Body of pancreas (tissue), 4 donors: ENCODE data around the gene CLBA1. TPM values are rescaled to one million over a fixed set of nuclear protein-coding genes. Genes with fewer than 3 reads are reported as not detected.
"Not testable (repeated sequence)": the region's sequence is repeated elsewhere in the genome, so short reads cannot be mapped to it uniquely, and the experiment has no call there.

Experiments
- ATAC-seq: fragments of 150-250 bp; one replicate; pipeline ENCODE4 v1.9.1; 2016
- DNase-seq, 4 donors: peaks; one replicate each; pipeline ENCODE4 v3.0.0-alpha.2; 2019
- H3K27ac ChIP-seq, 4 donors: fragments of 200-600 bp; sonication (generic); 1 replicate in 3 of 4; 2 replicates in 1 of 4; pipeline versions ENCODE4 v1.5.1 to v1.6.1; 2016 to 2019; ENCODE audit warnings: mild to moderate bottlenecking in 1 of 4, mixed read lengths in 1 of 4, moderate library complexity in 1 of 4
- H3K27me3 ChIP-seq, 2 donors: fragments of 200-600 bp; sonication (generic); one replicate each; pipeline ENCODE4 v1.6.0; 2016; ENCODE audit warnings: mild to moderate bottlenecking in 1 of 2
- H3K36me3 ChIP-seq, 2 donors: fragments of 200-600 bp; sonication (generic); replicated peaks in 1 of 2; 2 replicates each; pipeline ENCODE4 v1.5.1; 2016; ENCODE audit warnings: low read depth in 2 of 2; ENCODE audit not compliant: insufficient read depth in 1 of 2
- H3K4me1 ChIP-seq: fragments of 200-600 bp; sonication (generic); one replicate; pipeline ENCODE4 v1.6.0; 2016
- H3K4me3 ChIP-seq, 2 donors: fragments of 200-600 bp; sonication (generic); 1 replicate in 1 of 2; 2 replicates in 1 of 2; pipeline ENCODE4 v1.5.1; 2016 to 2019
- H3K9me3 ChIP-seq, 3 donors: fragments of 200-600 bp; sonication (generic); 1 replicate in 2 of 3; 2 replicates in 1 of 3; pipeline ENCODE4 v1.5.1; 2016
- POLR2A ChIP-seq, 3 donors: fragments of 450-650 bp; IDR thresholded peaks; one replicate each; pipeline ENCODE4 v1.6.1; 2016; ENCODE audit warnings: antibody characterized with exemption in 3 of 3, mild to moderate bottlenecking in 2 of 3
- WGBS, 2 donors: methylation state at CpG; one replicate each; pipeline ENCODE4 v1.1.5; 2017; 5-methylcytosine and 5-hydroxymethylcytosine counted together
- intact Hi-C: fragments of 100-400 bp; cut with DNase I; formaldehyde crosslinking; loops from one replicate; pipeline ENCODE4 v1.15.1; 2023
- total RNA-seq, 2 donors: library from RNA; depleted of rRNA; stranded (reverse); fragments of >200 nt; gene quantifications; one replicate each; pipeline ENCODE4 v1.1.0, GENCODE V29; 2016
- TF ChIP-seq, protein P1 (sequence below), 7 experiments: fragments of 450-650 bp in 4 of 7; fragments of 200-600 bp in 3 of 7; sonication (generic) in 3 of 7; IDR thresholded peaks; one replicate each; pipeline ENCODE4 v1.5.1; 2016 to 2019; ENCODE audit warnings: antibody characterized with exemption in 7 of 7

CLBA1 gene
- total RNA-seq, 2 donors from 2014 or later: 8.6 to 21.1 TPM

DNA sequence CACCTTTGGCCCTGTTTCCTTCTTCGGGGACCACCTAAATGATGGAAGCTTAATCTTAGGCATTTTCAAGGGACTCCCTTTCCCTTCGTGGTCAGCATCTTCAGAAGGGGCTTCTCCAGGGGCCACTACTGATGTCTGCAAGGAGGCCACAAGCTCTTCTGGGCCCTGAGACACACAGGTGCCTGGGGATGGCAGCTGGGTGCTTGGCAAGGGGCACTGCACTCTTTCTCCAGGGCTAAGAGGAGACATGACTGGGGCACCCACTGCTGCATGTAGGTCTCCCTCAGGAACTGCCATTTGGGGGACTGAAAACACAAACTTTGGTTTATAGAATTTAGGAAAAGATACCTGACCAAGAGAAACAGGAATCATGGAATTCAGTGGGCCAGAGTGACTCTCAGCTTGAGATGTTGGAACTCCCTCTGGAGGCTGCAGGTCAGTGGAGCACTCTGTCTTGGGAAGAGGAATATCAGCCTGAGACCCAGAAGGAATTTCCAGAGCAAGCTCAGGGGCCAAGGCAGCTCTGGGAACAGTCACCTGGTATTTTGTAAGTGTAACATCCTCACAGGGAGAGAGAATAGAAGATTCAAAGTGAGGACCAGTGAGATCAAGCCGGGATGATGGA is 45.0 kb upstream of the CLBA1 start:
- TF ChIP-seq, protein P1, sequence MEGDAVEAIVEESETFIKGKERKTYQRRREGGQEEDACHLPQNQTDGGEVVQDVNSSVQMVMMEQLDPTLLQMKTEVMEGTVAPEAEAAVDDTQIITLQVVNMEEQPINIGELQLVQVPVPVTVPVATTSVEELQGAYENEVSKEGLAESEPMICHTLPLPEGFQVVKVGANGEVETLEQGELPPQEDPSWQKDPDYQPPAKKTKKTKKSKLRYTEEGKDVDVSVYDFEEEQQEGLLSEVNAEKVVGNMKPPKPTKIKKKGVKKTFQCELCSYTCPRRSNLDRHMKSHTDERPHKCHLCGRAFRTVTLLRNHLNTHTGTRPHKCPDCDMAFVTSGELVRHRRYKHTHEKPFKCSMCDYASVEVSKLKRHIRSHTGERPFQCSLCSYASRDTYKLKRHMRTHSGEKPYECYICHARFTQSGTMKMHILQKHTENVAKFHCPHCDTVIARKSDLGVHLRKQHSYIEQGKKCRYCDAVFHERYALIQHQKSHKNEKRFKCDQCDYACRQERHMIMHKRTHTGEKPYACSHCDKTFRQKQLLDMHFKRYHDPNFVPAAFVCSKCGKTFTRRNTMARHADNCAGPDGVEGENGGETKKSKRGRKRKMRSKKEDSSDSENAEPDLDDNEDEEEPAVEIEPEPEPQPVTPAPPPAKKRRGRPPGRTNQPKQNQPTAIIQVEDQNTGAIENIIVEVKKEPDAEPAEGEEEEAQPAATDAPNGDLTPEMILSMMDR (IDR thresholded peaks at IDR 0.05): peak in 1 of 7 experiments; percentile 14
- no peak for TF ChIP-seq POLR2A (IDR thresholded peaks at IDR 0.05)
- ATAC-seq: no peak
- no peak overlapping the region for H3K27ac ChIP-seq
- no peaks in the 10 kb centered on the region for H3K9me3 ChIP-seq
- peaks cover 2% of the 10 kb centered on the region for H3K4me1 ChIP-seq
- intact Hi-C loops: no loop called here
- H3K4me3 ChIP-seq: no peak overlapping the region
- H3K36me3 ChIP-seq: no peaks in the 10 kb centered on the region
- H3K27me3 ChIP-seq: no peaks in the 10 kb centered on the region
- 60 to 61% methylated on average over 3 of the region's 3 CpGs for WGBS, 2 donors
- peak in 1 of 4 donors; percentile 3 for DNase-seq

DNA sequence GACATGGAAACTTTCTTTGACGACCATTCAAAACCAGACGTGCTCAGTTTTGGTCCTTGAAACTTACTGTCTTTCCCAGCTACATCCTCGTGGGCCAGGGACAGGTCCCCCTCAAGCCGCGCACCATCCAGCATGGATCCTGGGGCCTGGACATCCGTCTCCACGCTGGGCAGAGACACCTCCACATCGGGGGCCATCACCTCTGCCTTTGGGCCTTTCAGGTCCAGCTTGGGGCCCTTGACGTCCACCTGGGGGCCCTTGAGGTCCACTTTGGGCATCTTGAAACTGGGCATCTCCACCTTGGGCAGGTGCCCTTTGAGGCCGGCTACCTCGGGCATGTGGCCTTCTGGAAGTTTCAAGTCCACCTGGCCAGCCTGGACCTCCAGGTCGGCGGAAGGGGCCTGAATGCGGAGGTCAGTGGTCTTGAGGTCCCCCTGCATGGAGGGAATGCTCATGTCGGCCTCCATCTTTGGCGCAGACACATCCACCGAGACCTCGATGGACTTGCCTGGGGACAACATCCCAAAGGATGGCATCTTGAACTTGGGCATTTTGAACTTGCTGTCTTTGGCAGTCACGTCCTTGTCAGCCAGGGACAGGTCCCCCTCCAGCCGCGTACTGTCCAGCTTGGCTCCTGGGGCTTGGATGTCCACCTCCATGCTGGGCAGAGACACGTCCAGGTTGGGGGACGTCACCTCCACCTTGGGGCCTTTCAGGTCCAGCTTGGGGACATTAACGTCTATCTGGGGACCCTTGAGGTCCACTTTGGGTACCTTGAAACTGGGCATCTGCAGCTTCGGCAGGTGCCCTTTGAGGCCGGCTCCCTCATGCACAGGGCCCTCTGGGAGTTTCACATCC is 43.9 kb upstream of the CLBA1 start:
- intact Hi-C loops: no loop called here
- H3K4me3 ChIP-seq: no peak overlapping the region
- DNase-seq (peak in 1 of 4 donors; percentile 2), ATAC-seq (no peak)
- no peaks in the 10 kb centered on the region for H3K27me3 ChIP-seq
- no peaks in the 10 kb centered on the region for H3K9me3 ChIP-seq
- TF ChIP-seq, protein P1 (IDR thresholded peaks at IDR 0.05): no peak
- no peak for TF ChIP-seq POLR2A (IDR thresholded peaks at IDR 0.05)
- no peak overlapping the region for H3K27ac ChIP-seq
- H3K4me1 ChIP-seq: no peaks in the 10 kb centered on the region
- no peaks in the 10 kb centered on the region for H3K36me3 ChIP-seq
- WGBS, 2 donors: 79 to 84% methylated on average over 12 to 25 of the region's 26 CpGs

DNA sequence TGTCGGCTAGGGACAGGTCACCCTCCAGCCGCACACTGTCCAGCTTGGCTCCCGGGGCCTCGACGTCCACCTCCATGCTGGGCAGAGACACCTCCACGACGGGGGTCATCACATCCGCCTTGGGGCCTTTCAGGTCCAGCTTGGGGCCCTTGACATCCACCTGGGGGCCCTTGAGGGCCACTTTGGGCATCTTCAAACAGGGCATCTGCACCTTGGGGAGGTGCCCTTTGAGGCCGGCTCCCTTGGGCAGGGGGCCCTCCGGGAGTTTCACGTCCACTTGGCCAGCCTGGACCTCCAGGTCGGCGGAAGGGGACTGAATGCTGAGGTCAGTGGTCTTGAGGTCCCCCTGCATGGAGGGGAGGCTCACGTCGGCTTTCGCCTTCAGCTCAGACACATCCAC is 43.0 kb upstream of the CLBA1 start:
- no peak for ATAC-seq
- WGBS, 2 donors: 80 to 89% methylated on average over 3 to 16 of the region's 16 CpGs
- H3K4me1 ChIP-seq: no peaks in the 10 kb centered on the region
- no peak overlapping the region for H3K27ac ChIP-seq
- no peaks in the 10 kb centered on the region for H3K36me3 ChIP-seq
- H3K4me3 ChIP-seq: no peak overlapping the region
- intact Hi-C loops: no loop called here
- H3K27me3 ChIP-seq: no peaks in the 10 kb centered on the region
- no peaks in the 10 kb centered on the region for H3K9me3 ChIP-seq
- TF ChIP-seq, protein P1 (IDR thresholded peaks at IDR 0.05): no peak
- no peak for TF ChIP-seq POLR2A (IDR thresholded peaks at IDR 0.05)
- no peak for DNase-seq

DNA sequence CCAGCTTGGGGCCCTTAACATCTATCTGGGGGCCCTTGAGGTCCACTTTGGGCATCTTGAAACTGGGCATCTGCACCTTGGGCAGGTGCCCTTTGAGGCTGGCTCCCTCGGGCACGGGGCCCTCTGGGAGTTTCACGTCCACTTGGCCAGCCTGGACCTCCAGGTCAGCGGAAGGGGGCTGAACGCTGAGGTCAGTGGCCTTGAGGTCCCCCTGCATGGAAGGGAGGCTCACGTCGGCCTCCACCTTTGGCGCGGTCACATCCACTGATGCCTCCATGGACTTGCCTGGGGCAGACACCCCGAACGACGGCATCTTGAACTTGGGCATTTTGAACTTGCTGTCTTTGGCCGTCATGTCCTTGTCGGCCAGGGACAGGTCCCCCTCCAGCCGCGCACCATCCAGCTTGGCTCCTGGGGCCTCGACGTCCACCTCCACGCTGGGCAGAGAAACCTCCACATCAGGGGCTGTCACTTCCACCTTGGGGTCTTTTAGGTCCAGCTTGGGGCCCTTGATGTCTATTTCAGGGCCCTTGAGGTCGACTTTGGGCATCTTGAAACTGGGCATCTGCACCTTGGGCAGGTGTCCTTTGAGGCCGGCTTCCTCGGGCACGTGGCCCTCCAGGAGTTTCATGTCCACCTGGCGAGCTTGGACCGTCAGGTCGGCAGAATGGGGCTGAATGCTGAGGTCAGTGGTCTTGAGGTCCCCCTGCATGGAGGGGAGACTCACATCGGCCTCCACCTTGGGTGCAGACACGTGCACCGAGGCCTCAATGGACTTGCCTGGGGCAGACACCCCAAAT is 42.2 kb upstream of the CLBA1 start:
- H3K4me3 ChIP-seq, H3K27me3 ChIP-seq, H3K27ac ChIP-seq, H3K4me1 ChIP-seq, H3K9me3 ChIP-seq, H3K36me3 ChIP-seq, ATAC-seq, intact Hi-C loops, DNase-seq: not testable (repeated sequence)
- 83 to 86% methylated on average over 13 to 27 of the region's 29 CpGs for WGBS, 2 donors

DNA sequence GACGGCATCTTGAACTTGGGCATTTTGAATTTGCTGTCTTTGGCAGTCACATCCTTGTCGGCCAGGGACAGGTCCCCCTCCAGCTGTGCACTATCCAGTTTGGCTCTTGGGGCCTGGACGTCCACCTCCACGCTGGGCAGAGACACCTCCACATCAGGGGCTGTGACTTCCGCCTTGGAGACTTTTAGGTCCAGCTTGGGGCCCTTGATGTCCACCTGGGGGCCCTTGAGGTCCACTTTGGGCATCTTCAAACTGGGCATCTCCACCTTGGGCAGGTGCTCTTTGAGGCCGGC is 41.6 kb upstream of the CLBA1 start:
- H3K27me3 ChIP-seq, H3K36me3 ChIP-seq, H3K27ac ChIP-seq, H3K9me3 ChIP-seq, H3K4me1 ChIP-seq, DNase-seq, intact Hi-C loops, ATAC-seq, H3K4me3 ChIP-seq: not testable (repeated sequence)
- 72 to 83% methylated on average over 5 to 6 of the region's 6 CpGs for WGBS, 2 donors

DNA sequence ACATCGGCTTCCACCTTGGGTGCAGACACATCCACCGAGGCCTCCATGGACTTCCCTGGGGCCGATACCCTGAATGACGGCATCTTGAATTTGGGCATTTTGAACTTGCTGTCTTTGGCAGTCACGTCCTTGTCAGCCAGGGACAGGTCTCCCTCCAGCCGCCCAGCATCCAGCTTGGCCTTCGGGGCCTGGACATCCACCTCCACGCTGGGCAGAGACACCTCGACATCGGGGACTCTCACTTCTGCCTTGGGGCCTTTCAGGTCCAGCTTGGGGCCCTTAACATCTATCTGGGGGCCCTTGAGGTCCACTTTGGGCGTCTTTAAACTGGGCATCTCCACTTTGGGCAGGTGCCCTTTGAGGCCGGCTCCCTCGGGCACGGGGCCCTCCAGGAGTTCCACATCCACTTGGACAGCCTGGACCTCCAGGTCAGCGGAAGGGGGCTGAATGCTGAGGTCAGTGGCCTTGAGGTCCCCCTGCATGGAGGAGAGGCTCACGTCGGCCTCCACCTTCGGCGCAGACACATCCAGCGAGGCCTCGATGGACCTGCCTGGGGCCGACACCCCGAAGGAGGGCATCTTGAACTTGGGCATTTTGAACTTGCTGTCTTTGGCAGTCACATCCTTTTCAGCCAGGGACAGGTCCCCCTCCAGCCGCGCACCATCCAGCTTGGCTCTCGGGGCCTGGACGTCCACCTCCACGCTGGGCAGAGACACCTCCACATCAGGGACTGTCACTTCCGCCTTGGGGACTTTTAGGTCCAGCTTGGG is 41.0 kb upstream of the CLBA1 start:
- not testable (repeated sequence) for H3K4me1 ChIP-seq

DNA sequence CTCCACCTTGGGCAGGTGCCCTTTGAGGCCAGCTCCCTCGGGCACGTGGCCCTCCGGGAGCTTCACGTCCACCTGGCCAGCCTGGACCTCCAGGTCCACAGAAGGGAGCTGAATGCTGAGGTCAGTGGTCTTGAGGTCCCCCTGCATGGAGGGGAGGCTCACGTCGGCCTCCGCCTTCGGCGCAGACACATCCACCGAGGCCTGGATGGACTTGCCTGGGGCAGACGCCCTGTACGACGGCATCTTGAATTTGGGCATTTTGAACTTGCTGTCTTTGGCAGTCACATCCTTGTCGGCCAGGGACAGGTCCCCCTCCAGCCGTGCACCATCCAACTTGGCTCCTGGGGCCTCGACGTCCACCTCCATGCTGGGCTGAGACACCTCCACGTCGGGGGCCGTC is 40.3 kb upstream of the CLBA1 start:
- H3K4me3 ChIP-seq, H3K27me3 ChIP-seq, H3K36me3 ChIP-seq, H3K4me1 ChIP-seq, H3K27ac ChIP-seq, intact Hi-C loops, H3K9me3 ChIP-seq, DNase-seq, ATAC-seq: not testable (repeated sequence)
- WGBS, 2 donors: 85 to 89% methylated on average over 8 to 20 of the region's 20 CpGs

More for the DNA sequence above, 41.0 kb upstream of the CLBA1 start:
- DNase-seq, H3K27me3 ChIP-seq, H3K9me3 ChIP-seq, H3K36me3 ChIP-seq, H3K27ac ChIP-seq, H3K4me3 ChIP-seq, ATAC-seq, intact Hi-C loops: not testable (repeated sequence)
- 89 to 96% methylated on average over 6 to 28 of the region's 29 CpGs for WGBS, 2 donors
